HG03460 (cell line): ENCODE data around the gene TMEM207.
A peak's percentile ranks its signal among the peaks of the same experiment; 100 is the strongest.

Experiments used
- ATAC-seq: cut with Tn5 transposase; IDR thresholded peaks from one replicate; pipeline ENCODE4 v1.9.1; 2021; ENCODE audit not compliant: unreplicated experiment

Gene TMEM207

GRCh38 chr3:190444576-190445145 lies 5.0 kb downstream of the TMEM207 start:
- ATAC-seq, result no peak

DNA sequence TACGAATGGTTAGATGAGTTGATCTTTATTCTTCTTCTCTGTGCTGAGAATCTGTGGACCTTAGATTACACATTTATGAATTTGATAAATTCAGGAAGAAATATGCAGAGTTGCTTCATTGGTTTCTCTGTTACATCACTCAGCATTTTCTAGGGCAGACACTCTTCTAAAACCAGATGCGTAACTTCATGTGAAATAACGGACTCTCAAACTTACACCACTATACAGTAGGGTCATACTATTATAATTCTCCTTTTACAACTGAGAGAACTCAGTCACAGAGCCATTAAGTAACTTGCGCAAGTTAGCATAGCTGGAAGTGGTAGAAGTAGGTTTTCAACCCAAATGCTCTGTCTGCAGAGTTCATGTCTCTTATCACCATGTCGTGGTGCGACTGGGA lies 5.7 kb downstream of the TMEM207 start:
- no peak for ATAC-seq

DNA sequence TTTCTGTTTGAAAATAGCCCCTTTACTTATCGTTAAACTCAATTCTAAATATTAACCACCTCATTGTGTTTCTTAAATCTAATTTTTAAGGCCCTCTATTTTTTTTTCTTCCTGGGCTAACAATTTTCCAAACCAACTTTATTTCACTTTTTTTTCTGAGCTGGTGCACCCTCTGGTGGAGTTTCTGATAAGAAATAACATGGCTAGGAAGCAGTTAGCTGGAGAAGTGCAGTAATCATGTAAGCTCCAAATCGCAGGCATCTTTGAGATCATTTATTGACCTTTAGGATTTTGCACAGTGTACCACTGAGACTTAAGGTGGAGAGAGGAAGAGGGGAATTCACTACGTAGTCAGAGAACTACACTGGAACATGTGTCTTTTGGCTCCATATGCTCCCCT lies 6.4 kb downstream of the TMEM207 start:
- ATAC-seq, result no peak

DNA sequence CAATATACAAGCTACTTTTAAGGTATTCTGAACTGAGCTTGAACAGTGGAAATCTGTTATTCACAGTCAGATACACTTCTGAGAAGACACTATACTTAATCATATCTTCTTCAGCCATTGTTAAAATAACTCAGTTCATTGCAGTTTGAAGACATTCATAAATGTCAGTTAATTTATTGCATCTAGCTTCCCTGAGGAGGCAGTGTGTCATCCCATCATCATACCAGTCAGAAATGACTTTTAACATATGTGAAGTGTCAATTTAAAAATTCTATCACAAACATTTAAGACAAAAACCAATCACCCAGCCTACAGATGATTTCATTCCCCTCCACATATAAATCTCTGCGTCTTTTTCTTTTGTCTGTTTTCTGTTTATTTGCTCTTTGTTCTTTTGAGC lies 7.5 kb downstream of the TMEM207 start:
- no peak for ATAC-seq

DNA sequence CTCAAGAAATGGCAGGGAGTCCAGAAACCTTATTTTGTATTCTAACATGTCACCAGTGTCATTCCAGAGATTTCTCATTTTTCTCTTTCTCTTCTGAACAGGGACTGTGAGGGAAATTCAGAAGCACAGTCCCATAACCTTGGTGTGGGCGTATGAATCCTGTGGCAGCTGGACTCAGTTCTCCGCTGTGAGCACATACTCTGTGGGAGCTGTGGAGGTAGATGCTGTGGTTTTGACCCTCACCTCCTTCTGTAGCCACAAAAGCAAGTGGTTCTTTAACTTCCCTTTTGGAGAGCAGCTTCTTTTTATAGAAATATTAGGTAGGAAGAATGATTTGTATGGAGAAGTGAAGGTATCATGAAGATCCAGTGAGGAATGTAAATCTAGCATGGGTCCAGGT lies 13.4 kb downstream of the TMEM207 start:
- ATAC-seq, result no peak

GRCh38 chr3:190435618-190436017 lies 14.1 kb downstream of the TMEM207 start:
- ATAC-seq, result no peak

- no peak for ATAC-seq
Observed at GRCh38 chr3:190433626-190434025, 16.1 kb downstream of the TMEM207 start.

GRCh38 chr3:190432216-190432615 lies 17.5 kb downstream of the TMEM207 start:
- ATAC-seq, result no peak

DNA sequence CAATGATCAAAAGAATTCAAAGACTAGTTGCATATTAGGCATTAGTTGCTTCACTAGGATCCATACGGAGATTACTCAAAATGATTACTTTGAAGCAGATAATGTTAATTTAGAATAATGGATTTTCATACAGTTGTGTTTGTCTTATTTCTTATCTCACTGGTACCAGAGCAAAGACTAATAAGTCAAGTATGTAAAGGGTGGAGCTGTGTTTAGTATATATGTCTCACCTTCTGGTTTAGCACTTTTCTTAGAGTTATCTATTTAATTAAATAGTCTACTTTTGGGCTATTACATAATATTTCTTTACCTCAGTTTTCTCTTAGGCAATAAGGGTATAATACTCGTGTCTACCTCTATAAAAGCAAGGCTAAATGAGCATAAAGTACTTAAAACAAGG lies 18.8 kb downstream of the TMEM207 start:
- ATAC-seq, result no peak

DNA sequence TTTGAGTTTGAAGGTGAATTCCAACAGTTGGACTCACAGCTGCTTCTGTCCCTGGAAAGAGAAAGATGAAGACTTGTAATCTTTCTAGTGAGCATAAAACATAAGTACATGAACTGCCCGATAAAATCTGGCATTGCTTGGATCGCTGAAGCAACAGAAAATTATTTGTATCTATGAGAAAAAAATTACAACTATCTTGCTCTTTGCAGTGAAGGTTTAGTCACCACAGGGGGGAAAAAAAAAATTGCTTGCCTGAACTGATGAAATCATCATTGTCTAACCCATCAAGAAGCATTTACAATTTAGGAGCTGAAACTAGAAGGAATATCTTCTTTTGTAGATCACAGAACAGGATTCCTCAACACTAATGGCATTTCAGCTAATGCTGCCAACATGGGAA lies 20.0 kb downstream of the TMEM207 start:
- ATAC-seq, result no peak

GRCh38 chr3:190426806-190427507 lies 22.7 kb downstream of the TMEM207 start:
- no peak for ATAC-seq

DNA sequence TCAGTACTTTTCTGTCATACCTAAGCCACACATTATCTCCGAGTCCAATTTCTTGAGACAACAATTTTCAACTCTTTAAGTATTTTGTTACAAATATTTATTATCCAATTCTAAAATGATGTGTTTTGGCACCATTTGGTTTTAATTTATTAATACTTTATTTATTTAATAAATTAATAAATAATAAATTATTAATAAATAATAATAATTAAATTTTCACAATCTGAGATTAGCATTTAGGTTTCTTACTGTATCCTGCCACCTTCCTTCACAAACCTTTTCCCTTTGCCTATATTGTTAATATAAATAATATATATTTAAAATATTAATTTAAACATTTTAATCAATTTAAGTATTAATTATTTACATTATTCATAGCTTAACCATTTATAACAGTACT lies 23.9 kb downstream of the TMEM207 start:
- ATAC-seq, result no peak

DNA sequence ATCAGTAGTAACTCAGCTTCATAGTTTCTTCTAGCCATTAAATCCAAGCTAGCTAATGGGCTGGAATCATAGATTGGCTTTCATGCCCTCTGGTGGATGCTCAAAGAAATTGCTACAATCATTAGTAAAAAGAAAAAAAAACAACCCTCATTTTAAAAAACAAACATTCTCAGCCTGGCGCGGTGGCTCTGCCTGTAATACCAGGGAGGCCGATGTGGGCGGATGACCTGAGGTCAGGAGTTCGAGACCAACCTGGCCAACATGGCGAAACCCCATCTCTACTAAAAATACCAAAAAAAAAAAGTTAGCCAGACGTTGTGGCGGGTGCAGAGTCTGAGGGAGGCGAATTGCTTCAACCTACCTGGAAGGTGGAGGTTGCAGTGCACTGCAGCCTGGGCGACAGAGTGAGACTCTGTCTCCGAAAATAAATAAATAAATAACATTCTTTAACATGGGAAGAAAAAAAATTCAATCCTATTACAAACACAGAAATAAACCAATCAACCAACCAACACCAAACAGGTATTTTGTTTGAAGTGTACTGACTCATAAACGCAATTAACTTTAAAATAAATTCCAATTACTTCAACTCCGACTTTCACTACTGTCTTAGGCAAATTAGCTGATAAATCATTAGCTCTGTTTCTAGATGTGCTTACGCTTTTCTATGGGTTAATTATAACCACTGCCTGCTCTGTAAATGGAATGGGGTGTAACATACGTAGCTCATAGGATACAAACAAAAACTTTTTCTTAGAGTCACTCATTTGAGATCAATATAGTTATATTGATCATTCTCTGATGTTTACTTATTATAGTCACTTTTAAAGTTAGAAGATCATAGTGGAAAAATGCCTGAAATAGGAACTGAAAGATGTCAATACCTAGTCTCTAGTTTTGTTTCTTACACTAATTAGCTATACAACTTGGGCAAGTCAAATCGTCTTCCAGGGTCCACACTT lies 24.9 kb downstream of the TMEM207 start:
- peak; percentile 66 for ATAC-seq

GRCh38 chr3:190424108-190424477 lies 25.6 kb downstream of the TMEM207 start:
- ATAC-seq, result no peak

DNA sequence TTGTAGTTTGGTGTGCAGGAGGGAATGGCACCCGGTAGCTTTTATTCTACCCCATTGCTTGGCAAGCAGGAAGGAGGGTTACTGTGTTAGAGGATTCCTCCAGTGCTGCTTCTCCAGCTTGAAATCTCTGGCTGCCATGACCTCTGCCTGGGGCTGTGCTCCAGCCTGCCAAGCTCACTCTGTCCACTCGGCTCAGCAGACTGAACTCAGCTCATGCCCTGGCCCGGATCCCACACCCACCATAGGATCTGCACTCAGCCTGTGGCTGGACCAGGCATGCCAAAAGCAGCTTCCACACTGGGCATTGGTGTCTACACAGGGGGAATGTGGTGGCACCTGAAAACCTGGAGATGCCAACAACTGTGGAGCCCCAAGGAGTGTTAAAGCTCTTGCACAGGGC lies 35.4 kb downstream of the TMEM207 start:
- no peak for ATAC-seq

GRCh38 chr3:190404715-190405114 lies 45.0 kb downstream of the TMEM207 start:
- ATAC-seq, result no peak

DNA sequence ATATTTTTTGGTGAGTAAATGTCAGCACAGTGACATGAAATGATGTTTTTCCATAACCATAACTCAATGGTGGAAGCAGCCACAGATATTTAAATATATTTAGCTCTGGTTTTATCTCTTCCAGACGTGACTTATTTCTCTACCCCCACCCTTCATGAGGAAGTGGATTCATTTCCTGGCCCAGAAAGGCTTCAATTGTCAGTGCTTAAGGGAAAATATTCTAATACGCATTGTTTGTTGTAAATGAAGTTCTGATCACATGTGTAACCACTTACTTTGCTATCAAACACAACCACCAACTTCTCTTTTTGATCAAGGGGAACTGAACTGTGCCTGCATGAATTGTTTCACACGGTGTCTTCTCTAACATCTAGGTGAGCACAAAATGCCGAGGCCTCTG lies 47.7 kb downstream of the TMEM207 start:
- ATAC-seq, result no peak

DNA sequence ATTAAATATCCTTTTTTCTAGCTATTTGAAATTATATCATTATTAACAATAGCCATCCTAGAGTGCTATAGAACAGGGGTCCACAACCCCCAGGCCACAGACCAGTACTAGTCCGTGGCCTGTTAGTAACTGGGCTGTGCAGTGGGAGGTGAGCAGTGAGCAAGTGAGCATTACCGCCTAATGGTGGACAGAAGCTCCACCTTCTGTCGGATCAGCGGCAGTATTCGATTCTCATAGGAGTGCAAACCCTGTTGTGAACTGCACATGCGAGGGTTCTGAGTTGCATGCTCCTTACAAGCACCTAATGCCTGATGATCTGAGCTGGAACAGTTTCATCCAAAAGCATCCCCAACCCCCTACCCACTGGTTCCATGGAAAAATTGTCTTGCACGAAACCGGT lies 50.0 kb downstream of the TMEM207 start:
- no peak for ATAC-seq

GRCh38 chr3:190397889-190398288 lies 51.8 kb downstream of the TMEM207 start:
- ATAC-seq, result no peak

- ATAC-seq, result no peak
Observed at GRCh38 chr3:190396001-190396400, 53.7 kb downstream of the TMEM207 start.

- no peak for ATAC-seq
Observed at GRCh38 chr3:190388703-190389102, 61.0 kb downstream of the TMEM207 start.
